Measurements from ENCODE around the gene STAT3. TPM values are rescaled to one million over a fixed set of nuclear protein-coding genes. Genes with fewer than 3 reads are reported as not detected.

STAT3 gene
- total and polyA plus RNA-seq, 2 experiments from 2014 or later: 152 to 163 TPM

GRCh38 chr17:42413464-42414040 lies 25.3 kb upstream of the STAT3 start:
- Histone ChIP-seq H3K36me3 (replicated peaks; ENCODE audit: insufficient read depth, low read depth) (no peaks in the 10 kb centered on the region), H2AFZ (no peak overlapping the region), H3K9me2 (replicated peaks; ENCODE audit: insufficient read depth) (no peaks in the 10 kb centered on the region), H3K27ac (no peak overlapping the region), H3K4me3 (no peak overlapping the region), H3K9me3 (ENCODE audit: low read depth) (no peaks in the 10 kb centered on the region), H3K27me3 (no peaks in the 10 kb centered on the region), H3K79me2 (peaks cover 25% of the 10 kb centered on the region), H4K20me1 (ENCODE audit: insufficient read depth, poor library complexity, severe bottlenecking) (peaks cover 6% of the 10 kb centered on the region), H3K4me2 (no peak overlapping the region), H3K4me1 (ENCODE audit: insufficient read depth) (no peaks in the 10 kb centered on the region)
- 100% methylated on average over 3 of the region's 3 CpGs for WGBS (ENCODE audit: low lambda C conversion rate, missing lambda C conversion rate)
- no peak for DNase-seq (ENCODE audit: low spot score)
- no peak for TF ChIP-seq EZH2phosphoT487 (IDR thresholded peaks at IDR 0.05; ENCODE audit: low read depth, severe bottlenecking, unreplicated experiment)
- TF ChIP-seq CTCF (IDR thresholded peaks at IDR 0.05; ENCODE audit: poor library complexity): no peak
- no peak for TF ChIP-seq EZH2 (IDR thresholded peaks at IDR 0.05; ENCODE audit: borderline replicate concordance)

- H3K79me2 ChIP-seq: peaks cover 21% of the 10 kb centered on the region
- TF ChIP-seq EZH2 (IDR thresholded peaks at IDR 0.05; ENCODE audit: borderline replicate concordance) (no peak), EZH2phosphoT487 (IDR thresholded peaks at IDR 0.05; ENCODE audit: low read depth, severe bottlenecking, unreplicated experiment) (no peak), CTCF (IDR thresholded peaks at IDR 0.05; ENCODE audit: poor library complexity) (no peak)
- no peaks in the 10 kb centered on the region for H3K36me3 ChIP-seq (replicated peaks; ENCODE audit: insufficient read depth, low read depth)
- no peak for DNase-seq (ENCODE audit: low spot score)
- no peak overlapping the region for H3K27ac ChIP-seq
- H3K27me3 ChIP-seq: no peaks in the 10 kb centered on the region
- no peak overlapping the region for H2AFZ ChIP-seq
- WGBS (ENCODE audit: low lambda C conversion rate, missing lambda C conversion rate): 92% methylated on average over 11 of the region's 11 CpGs
- H3K9me2 ChIP-seq (replicated peaks; ENCODE audit: insufficient read depth): no peaks in the 10 kb centered on the region
- H3K4me1 ChIP-seq (ENCODE audit: insufficient read depth): no peaks in the 10 kb centered on the region
- H3K4me3 ChIP-seq: no peak overlapping the region
- H4K20me1 ChIP-seq (ENCODE audit: insufficient read depth, poor library complexity, severe bottlenecking): peaks cover 13% of the 10 kb centered on the region
- H3K9me3 ChIP-seq (ENCODE audit: low read depth): no peaks in the 10 kb centered on the region
- H3K4me2 ChIP-seq: no peak overlapping the region
Measured at GRCh38 chr17:42411905-42412679, 23.9 kb upstream of the STAT3 start.

DNA sequence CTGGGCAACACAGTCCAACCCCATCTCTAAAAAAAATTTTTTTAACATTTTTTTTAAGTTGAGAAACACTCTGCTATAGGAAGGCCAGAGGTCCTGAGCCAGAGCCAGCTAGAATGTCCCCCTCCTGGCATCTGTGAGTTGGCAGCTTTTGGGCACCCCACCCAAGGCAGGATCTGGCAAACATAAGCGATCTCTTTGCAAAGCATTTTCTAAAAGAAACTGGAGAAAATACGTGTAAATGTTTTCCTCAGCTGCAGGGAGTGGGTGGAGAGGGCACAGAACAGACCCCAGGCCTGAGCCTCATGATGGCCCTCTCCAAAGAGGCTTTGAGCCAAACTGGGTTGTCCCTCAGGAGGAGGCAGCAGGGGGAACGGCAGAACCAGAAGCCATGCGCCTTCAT lies 23.1 kb upstream of the STAT3 start:
- no peak overlapping the region for H3K4me3 ChIP-seq
- peaks cover 13% of the 10 kb centered on the region for H4K20me1 ChIP-seq (ENCODE audit: insufficient read depth, poor library complexity, severe bottlenecking)

More for the DNA sequence above, 23.1 kb upstream of the STAT3 start:
- Histone ChIP-seq H3K27ac (no peak overlapping the region), H3K27me3 (no peaks in the 10 kb centered on the region), H2AFZ (no peak overlapping the region), H3K9me2 (replicated peaks; ENCODE audit: insufficient read depth) (no peaks in the 10 kb centered on the region), H3K9me3 (ENCODE audit: low read depth) (no peaks in the 10 kb centered on the region), H3K4me2 (no peak overlapping the region), H3K4me1 (ENCODE audit: insufficient read depth) (no peaks in the 10 kb centered on the region), H3K36me3 (replicated peaks; ENCODE audit: insufficient read depth, low read depth) (no peaks in the 10 kb centered on the region), H3K79me2 (peaks cover 24% of the 10 kb centered on the region)
- TF ChIP-seq CTCF (IDR thresholded peaks at IDR 0.05; ENCODE audit: poor library complexity): no peak
- no peak for TF ChIP-seq EZH2 (IDR thresholded peaks at IDR 0.05; ENCODE audit: borderline replicate concordance)
- no peak for TF ChIP-seq EZH2phosphoT487 (IDR thresholded peaks at IDR 0.05; ENCODE audit: low read depth, severe bottlenecking, unreplicated experiment)
- DNase-seq (ENCODE audit: low spot score): no peak
- 87% methylated on average over 4 of the region's 4 CpGs for WGBS (ENCODE audit: low lambda C conversion rate, missing lambda C conversion rate)

Measured in hepatocyte (in vitro differentiated cells).